ENCODE results near the gene DNAJB6.

DNA sequence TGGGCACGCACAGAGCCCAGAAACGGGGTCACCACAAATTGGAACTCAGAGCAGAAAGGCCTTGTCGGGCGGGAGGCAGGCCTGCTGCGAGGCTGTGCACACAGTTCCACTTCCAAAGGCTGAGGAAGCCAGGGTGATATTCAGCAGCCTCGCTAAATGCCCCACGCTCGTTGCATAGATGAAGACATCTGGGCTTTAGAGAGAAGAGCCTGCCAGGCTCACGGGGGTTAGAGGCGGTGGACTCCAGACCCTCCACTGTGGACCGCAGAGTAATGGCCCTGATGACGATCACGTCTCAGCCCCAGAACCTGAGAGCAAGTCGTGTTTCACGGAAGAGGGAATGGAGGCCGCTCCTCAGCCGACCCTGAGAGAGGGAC lies 104.2 kb downstream of the DNAJB6 start:
- TF ChIP-seq POLR2AphosphoS5 (IDR thresholded peaks at IDR 0.05), result no peak
- TF ChIP-seq, protein P1, sequence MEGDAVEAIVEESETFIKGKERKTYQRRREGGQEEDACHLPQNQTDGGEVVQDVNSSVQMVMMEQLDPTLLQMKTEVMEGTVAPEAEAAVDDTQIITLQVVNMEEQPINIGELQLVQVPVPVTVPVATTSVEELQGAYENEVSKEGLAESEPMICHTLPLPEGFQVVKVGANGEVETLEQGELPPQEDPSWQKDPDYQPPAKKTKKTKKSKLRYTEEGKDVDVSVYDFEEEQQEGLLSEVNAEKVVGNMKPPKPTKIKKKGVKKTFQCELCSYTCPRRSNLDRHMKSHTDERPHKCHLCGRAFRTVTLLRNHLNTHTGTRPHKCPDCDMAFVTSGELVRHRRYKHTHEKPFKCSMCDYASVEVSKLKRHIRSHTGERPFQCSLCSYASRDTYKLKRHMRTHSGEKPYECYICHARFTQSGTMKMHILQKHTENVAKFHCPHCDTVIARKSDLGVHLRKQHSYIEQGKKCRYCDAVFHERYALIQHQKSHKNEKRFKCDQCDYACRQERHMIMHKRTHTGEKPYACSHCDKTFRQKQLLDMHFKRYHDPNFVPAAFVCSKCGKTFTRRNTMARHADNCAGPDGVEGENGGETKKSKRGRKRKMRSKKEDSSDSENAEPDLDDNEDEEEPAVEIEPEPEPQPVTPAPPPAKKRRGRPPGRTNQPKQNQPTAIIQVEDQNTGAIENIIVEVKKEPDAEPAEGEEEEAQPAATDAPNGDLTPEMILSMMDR (IDR thresholded peaks at IDR 0.05), result no peak

Data from suprapubic skin (tissue), 3 donors.